ENCODE data around the gene RANBP17. TPM values are rescaled to one million over a fixed set of nuclear protein-coding genes. Genes with fewer than 3 reads are reported as not detected.
A peak's percentile ranks its signal among the peaks of the same experiment; 100 is the strongest.
"Not testable (repeated sequence)": the region's sequence is repeated elsewhere in the genome, so short reads cannot be mapped to it uniquely, and the experiment has no call there.

Gene RANBP17
- 79.9 TPM for total RNA-seq

DNA sequence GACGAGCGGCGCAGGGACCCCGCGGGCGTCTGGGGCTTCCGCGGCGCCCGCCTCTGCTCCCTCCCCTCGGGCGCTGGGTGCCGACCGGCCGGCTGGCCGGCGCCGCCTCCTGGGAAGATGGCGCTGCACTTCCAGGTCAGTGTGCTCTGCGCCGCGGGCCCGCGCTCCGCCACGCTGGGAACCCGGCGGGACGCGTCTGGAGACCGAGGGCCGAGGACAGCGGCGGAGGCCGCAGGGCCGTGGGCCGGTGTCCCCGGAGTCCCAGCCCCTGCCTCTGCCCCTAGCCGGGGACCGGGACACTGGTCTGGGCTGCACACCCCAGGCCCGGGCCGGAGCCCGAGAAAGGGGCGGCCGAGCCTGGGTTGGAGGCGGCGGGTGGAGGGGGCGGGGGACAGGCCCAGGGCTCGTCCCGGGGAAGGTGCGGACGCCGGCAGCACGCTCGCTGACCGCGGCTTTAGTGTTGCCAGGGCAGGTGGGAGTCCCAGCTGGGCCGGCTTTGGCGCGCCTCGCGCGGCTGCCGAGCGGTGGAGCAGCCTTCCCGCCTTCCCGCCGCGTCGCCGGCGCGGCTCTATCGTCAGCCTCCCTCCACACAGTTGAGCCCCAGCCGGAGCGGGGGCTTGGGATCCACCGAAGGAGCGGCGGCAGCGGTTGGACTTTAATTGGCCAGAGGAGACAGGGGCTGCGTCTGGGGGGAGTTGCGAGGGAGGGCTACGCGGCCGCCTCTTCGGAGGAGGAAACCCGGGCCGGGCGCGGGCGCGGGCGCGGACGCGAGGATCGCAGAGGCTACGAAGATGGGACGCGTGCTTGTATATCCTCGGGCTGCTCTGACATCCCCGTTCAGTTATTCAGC is at the start of gene RANBP17:
Gene RANBP17, plus strand, starts transcription at position 102 of the 850 bp plus-strand sequence.
- Histone ChIP-seq H3K27me3 (ENCODE audit: control insufficient read depth in 3 of 3, insufficient read depth in 3 of 3, low read length in 3 of 3) (peaks cover 0 to 4% (median 3%) of the 10 kb centered on the region in 3 donors), H3K9ac (ENCODE audit: low read depth in 1 of 3, low read length in 3 of 3) (peak within 1 kb of the TSS in 1 of 3 donors; percentile 25), H3K27ac (ENCODE audit: low read depth, low read length) (no peak within 1 kb of the TSS), H3K9me3 (ENCODE audit: control insufficient read depth in 3 of 3, low read length in 3 of 3) (peaks cover 0 to 5% (median 2%) of the 10 kb centered on the region in 3 donors), H3K36me3 (ENCODE audit: control insufficient read depth in 3 of 3, insufficient read depth in 3 of 3, low read length in 3 of 3) (no peaks in the 10 kb centered on the region), H3K4me3 (ENCODE audit: low read length in 3 of 3) (peak within 1 kb of the TSS; percentile 43 to 59 (median 54)), H3K4me1 (ENCODE audit: control insufficient read depth in 3 of 3, insufficient read depth in 3 of 3, low read length in 3 of 3) (no peaks in the 10 kb centered on the region)

DNA sequence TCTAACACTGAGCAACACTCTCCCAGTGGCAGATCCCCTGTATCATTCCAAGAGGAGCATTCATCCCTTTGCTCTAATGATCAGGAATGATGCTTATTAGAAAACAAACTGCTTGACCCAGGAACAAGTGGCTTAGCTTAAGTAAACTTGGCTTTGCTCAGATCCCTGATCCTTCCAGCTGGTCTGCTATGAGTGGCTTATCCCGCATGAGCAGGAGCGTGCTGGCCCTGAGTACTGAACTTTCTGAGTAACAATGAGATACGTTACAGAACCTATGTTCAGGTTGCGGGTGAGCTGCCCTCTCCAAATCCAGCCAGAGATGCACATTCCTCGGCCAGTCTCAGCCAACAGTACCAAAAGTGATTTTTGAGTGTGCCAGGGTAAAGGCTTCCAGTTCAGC is 48.6 kb upstream of the RANBP17 start:
- Histone ChIP-seq H3K36me3 (ENCODE audit: control insufficient read depth in 3 of 3, insufficient read depth in 3 of 3, low read length in 3 of 3) (no peaks in the 10 kb centered on the region), H3K27ac (ENCODE audit: low read depth, low read length) (no peak overlapping the region), H3K27me3 (ENCODE audit: control insufficient read depth in 3 of 3, insufficient read depth in 3 of 3, low read length in 3 of 3) (peaks cover 0 to 2% (median 0%) of the 10 kb centered on the region in 3 donors), H3K4me1 (ENCODE audit: control insufficient read depth in 3 of 3, insufficient read depth in 3 of 3, low read length in 3 of 3) (no peaks in the 10 kb centered on the region), H3K4me3 (ENCODE audit: low read length in 3 of 3) (no peak overlapping the region), H3K9me3 (ENCODE audit: control insufficient read depth in 3 of 3, low read length in 3 of 3) (no peaks in the 10 kb centered on the region), H3K9ac (ENCODE audit: low read depth in 1 of 3, low read length in 3 of 3) (no peak overlapping the region)

DNA sequence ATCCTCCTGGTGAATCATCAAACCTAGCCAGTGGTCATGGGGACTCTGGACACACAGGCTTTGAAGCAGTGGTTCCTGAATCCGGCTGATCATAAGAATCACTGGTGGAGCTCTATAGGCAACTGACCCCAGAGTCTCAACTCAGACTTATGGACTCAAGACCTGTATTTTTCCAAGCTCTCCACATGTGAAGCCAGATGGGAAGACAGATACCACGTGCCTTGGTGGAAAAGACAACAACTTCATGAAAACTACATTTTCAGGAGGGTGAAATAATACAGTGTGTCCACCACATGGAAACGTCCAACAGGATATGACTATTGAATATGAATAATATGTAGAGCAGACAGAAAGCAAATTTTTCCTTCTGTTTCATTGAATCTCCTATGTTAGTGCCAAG is 44.6 kb upstream of the RANBP17 start:
- H3K4me3 ChIP-seq (ENCODE audit: low read length in 3 of 3), result no peak overlapping the region
- H3K36me3 ChIP-seq (ENCODE audit: control insufficient read depth in 3 of 3, insufficient read depth in 3 of 3, low read length in 3 of 3), result no peaks in the 10 kb centered on the region
- no peaks in the 10 kb centered on the region for H3K4me1 ChIP-seq (ENCODE audit: control insufficient read depth in 3 of 3, insufficient read depth in 3 of 3, low read length in 3 of 3)
- H3K27ac ChIP-seq (ENCODE audit: low read depth, low read length), result no peak overlapping the region
- no peak overlapping the region for H3K9ac ChIP-seq (ENCODE audit: low read depth in 1 of 3, low read length in 3 of 3)
- no peaks in the 10 kb centered on the region for H3K9me3 ChIP-seq (ENCODE audit: control insufficient read depth in 3 of 3, low read length in 3 of 3)
- no peaks in the 10 kb centered on the region for H3K27me3 ChIP-seq (ENCODE audit: control insufficient read depth in 3 of 3, insufficient read depth in 3 of 3, low read length in 3 of 3)

DNA sequence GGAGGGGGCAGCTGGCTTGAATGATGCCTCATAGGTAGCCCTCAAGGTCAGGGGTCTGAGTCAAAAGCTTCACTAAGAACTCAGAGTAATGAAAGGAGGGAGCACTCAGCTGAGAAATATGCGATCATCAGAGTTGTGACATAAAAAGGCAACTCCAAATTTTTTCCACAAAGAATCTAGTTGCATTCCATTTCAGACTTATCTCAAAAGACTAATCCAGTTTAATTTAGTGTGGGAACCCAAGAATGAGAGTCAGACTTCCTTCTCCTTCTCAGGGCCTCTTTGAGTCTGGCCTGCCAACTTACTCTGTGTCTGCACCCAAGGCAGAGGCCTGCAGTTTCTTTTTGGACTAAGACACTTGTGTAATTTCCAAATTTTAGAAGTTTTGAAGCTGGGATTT is 43.6 kb upstream of the RANBP17 start:
- Histone ChIP-seq H3K27ac (ENCODE audit: low read depth, low read length) (no peak overlapping the region), H3K9ac (ENCODE audit: low read depth in 1 of 3, low read length in 3 of 3) (no peak overlapping the region), H3K4me1 (ENCODE audit: control insufficient read depth in 3 of 3, insufficient read depth in 3 of 3, low read length in 3 of 3) (no peaks in the 10 kb centered on the region), H3K27me3 (ENCODE audit: control insufficient read depth in 3 of 3, insufficient read depth in 3 of 3, low read length in 3 of 3) (no peaks in the 10 kb centered on the region), H3K9me3 (ENCODE audit: control insufficient read depth in 3 of 3, low read length in 3 of 3) (no peaks in the 10 kb centered on the region), H3K4me3 (ENCODE audit: low read length in 3 of 3) (no peak overlapping the region), H3K36me3 (ENCODE audit: control insufficient read depth in 3 of 3, insufficient read depth in 3 of 3, low read length in 3 of 3) (no peaks in the 10 kb centered on the region)

DNA sequence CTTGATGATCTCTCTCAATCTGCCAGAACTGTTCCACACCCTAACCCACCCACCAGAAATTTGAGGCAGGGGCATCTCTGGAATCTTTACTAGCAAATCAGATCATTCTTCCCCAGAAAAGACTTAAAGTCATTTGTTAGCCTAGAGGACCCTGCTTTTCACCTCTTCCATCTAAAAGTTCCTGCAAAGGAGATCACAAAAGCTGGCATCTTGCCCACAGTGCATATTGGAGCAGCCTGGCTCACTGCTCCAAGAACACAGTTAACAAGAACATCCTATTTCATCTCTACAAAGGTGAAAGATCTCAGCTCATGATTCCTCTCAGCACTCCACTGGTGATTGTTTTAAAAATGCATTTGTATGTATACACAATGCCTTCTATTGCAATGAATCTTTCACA is 42.0 kb upstream of the RANBP17 start:
- Histone ChIP-seq H3K9me3 (ENCODE audit: control insufficient read depth in 3 of 3, low read length in 3 of 3) (no peaks in the 10 kb centered on the region), H3K27me3 (ENCODE audit: control insufficient read depth in 3 of 3, insufficient read depth in 3 of 3, low read length in 3 of 3) (no peaks in the 10 kb centered on the region), H3K9ac (ENCODE audit: low read depth in 1 of 3, low read length in 3 of 3) (no peak overlapping the region), H3K36me3 (ENCODE audit: control insufficient read depth in 3 of 3, insufficient read depth in 3 of 3, low read length in 3 of 3) (no peaks in the 10 kb centered on the region), H3K4me1 (ENCODE audit: control insufficient read depth in 3 of 3, insufficient read depth in 3 of 3, low read length in 3 of 3) (no peaks in the 10 kb centered on the region), H3K4me3 (ENCODE audit: low read length in 3 of 3) (no peak overlapping the region), H3K27ac (ENCODE audit: low read depth, low read length) (no peak overlapping the region)

DNA sequence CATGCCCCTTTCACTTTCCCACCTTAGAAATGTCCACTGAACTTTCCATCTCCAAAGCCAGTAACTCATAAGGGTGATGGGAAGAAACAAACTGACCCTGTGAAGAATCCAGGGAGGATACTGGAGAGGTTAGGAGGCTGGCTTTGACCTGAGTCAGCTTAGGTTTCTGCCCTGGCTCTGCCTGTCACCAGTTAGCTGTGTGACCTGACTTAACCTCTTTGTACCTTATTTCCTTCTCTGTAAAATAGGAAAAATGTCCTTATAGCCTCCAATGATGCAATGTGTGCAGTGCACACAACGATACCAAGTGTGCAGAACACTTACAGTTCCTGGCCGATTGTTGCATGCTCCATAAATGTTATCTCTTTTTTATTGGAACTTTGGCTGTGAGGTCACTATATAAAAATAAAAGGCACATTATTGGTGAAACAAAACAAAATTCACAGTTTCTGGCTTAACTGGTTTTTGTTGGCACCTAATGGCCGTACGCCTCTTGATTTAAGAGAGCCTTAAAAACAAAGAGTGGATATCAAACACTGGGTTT is 40.5 kb upstream of the RANBP17 start:
- H3K4me3 ChIP-seq (ENCODE audit: low read length in 3 of 3), result no peak overlapping the region
- no peaks in the 10 kb centered on the region for H3K36me3 ChIP-seq (ENCODE audit: control insufficient read depth in 3 of 3, insufficient read depth in 3 of 3, low read length in 3 of 3)
- no peak overlapping the region for H3K9ac ChIP-seq (ENCODE audit: low read depth in 1 of 3, low read length in 3 of 3)
- H3K4me1 ChIP-seq (ENCODE audit: control insufficient read depth in 3 of 3, insufficient read depth in 3 of 3, low read length in 3 of 3), result no peaks in the 10 kb centered on the region
- no peaks in the 10 kb centered on the region for H3K27me3 ChIP-seq (ENCODE audit: control insufficient read depth in 3 of 3, insufficient read depth in 3 of 3, low read length in 3 of 3)
- no peak overlapping the region for H3K27ac ChIP-seq (ENCODE audit: low read depth, low read length)
- no peaks in the 10 kb centered on the region for H3K9me3 ChIP-seq (ENCODE audit: control insufficient read depth in 3 of 3, low read length in 3 of 3)

DNA sequence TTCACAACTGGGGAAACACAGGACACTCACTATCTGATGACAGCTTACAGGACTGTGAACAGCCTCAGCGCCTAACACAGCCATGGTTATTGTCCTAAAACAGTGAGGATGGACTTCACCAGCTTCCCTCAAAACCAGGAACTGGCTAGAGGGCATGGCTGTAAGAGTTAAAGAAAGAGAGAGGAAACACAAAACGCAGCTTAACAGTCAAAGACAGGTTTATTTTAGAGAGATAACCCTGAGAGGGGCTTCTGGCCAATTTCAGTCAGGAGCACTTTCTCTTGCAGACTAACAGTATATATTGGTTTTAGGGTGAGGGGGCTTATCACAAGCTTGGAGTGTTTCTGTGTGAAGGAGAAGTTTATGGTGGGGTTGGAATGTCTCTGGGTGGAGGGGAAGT is 35.7 kb upstream of the RANBP17 start:
- H3K27me3 ChIP-seq (ENCODE audit: control insufficient read depth in 3 of 3, insufficient read depth in 3 of 3, low read length in 3 of 3), result no peaks in the 10 kb centered on the region
- H3K36me3 ChIP-seq (ENCODE audit: control insufficient read depth in 3 of 3, insufficient read depth in 3 of 3, low read length in 3 of 3), result no peaks in the 10 kb centered on the region

DNA sequence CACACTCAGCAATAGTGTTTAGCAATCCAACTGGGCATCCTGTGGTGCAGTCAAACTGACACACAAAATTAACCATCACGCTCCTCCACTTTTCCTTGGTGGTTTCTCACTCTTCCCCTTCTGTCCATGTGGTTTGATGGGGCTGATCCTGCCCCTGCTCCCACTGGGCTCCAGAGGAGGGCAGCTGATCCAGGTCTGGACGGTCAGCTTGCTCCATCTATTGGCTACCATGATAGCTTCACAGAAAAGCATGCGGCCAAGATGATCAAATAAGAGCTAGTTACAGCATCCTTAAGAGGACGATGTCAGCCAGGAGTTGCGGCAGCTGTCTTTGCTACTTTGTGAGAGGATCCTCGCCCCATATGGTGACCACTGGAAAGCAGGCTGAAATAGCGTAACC is 29.6 kb upstream of the RANBP17 start:
- Histone ChIP-seq H3K36me3 (ENCODE audit: control insufficient read depth in 3 of 3, insufficient read depth in 3 of 3, low read length in 3 of 3) (no peaks in the 10 kb centered on the region), H3K27ac (ENCODE audit: low read depth, low read length) (no peak overlapping the region), H3K9me3 (ENCODE audit: control insufficient read depth in 3 of 3, low read length in 3 of 3) (no peaks in the 10 kb centered on the region), H3K4me3 (ENCODE audit: low read length in 3 of 3) (no peak overlapping the region), H3K27me3 (ENCODE audit: control insufficient read depth in 3 of 3, insufficient read depth in 3 of 3, low read length in 3 of 3) (no peaks in the 10 kb centered on the region), H3K4me1 (ENCODE audit: control insufficient read depth in 3 of 3, insufficient read depth in 3 of 3, low read length in 3 of 3) (no peaks in the 10 kb centered on the region), H3K9ac (ENCODE audit: low read depth in 1 of 3, low read length in 3 of 3) (no peak overlapping the region)

More for the DNA sequence above, 35.7 kb upstream of the RANBP17 start:
- H3K9me3 ChIP-seq (ENCODE audit: control insufficient read depth in 3 of 3, low read length in 3 of 3), result no peaks in the 10 kb centered on the region
- H3K27ac ChIP-seq (ENCODE audit: low read depth, low read length), result no peak overlapping the region
- H3K9ac ChIP-seq (ENCODE audit: low read depth in 1 of 3, low read length in 3 of 3), result no peak overlapping the region
- H3K4me3 ChIP-seq (ENCODE audit: low read length in 3 of 3), result no peak overlapping the region
- H3K4me1 ChIP-seq (ENCODE audit: control insufficient read depth in 3 of 3, insufficient read depth in 3 of 3, low read length in 3 of 3), result no peaks in the 10 kb centered on the region

DNA sequence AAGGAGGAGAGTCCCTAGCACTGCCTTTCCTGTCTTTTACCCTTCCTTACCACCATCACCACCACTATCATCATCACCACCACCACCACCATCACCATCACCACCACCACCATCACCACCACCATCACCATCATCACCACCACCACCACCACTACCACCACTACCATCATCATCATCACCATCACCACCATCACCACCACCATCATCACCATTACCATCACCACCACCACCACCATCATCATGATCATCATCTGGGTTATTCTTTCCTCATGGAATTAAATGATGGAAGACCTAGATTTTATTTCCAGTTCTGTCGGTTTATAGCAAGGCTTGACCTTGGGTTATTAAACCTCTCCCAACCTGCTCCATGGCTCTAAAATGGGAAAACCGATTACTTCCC is 27.8 kb upstream of the RANBP17 start:
- H3K27me3 ChIP-seq (ENCODE audit: control insufficient read depth in 3 of 3, insufficient read depth in 3 of 3, low read length in 3 of 3); H3K4me1 ChIP-seq (ENCODE audit: control insufficient read depth in 3 of 3, insufficient read depth in 3 of 3, low read length in 3 of 3); H3K4me3 ChIP-seq (ENCODE audit: low read length in 3 of 3); H3K27ac ChIP-seq (ENCODE audit: low read depth, low read length); H3K9me3 ChIP-seq (ENCODE audit: control insufficient read depth in 3 of 3, low read length in 3 of 3); H3K36me3 ChIP-seq (ENCODE audit: control insufficient read depth in 3 of 3, insufficient read depth in 3 of 3, low read length in 3 of 3); H3K9ac ChIP-seq (ENCODE audit: low read depth in 1 of 3, low read length in 3 of 3): not testable (repeated sequence)

DNA sequence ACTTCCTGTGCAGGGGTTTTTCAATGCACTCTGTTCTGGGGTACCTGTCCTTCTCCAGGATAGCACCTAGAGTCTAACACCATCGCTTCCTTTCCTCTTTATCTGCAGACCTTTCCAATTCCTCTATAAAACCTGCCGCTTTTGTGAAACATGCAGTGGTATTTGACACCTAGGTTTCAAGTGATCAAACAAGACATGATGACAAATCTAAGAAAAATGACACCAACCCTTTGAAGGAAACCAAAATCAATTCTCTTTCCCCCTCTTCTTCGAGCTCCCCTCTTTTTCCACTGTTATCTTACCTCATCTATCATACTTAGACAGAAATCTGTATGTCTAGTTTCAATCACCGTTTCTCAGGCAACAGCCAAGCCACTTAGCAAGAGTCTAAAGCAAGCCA is 25.6 kb upstream of the RANBP17 start:
- Histone ChIP-seq H3K27ac (ENCODE audit: low read depth, low read length) (no peak overlapping the region), H3K9ac (ENCODE audit: low read depth in 1 of 3, low read length in 3 of 3) (no peak overlapping the region), H3K4me3 (ENCODE audit: low read length in 3 of 3) (no peak overlapping the region)

More for the DNA sequence above, 25.6 kb upstream of the RANBP17 start:
- H3K9me3 ChIP-seq (ENCODE audit: control insufficient read depth in 3 of 3, low read length in 3 of 3), result no peaks in the 10 kb centered on the region
- no peaks in the 10 kb centered on the region for H3K27me3 ChIP-seq (ENCODE audit: control insufficient read depth in 3 of 3, insufficient read depth in 3 of 3, low read length in 3 of 3)
- H3K4me1 ChIP-seq (ENCODE audit: control insufficient read depth in 3 of 3, insufficient read depth in 3 of 3, low read length in 3 of 3), result no peaks in the 10 kb centered on the region
- no peaks in the 10 kb centered on the region for H3K36me3 ChIP-seq (ENCODE audit: control insufficient read depth in 3 of 3, insufficient read depth in 3 of 3, low read length in 3 of 3)

All from skeletal muscle tissue (tissue), 4 donors.